B cell (primary cell): ENCODE results near the gene NEU2.

Experiments used
- EZH2 ChIP-seq: IDR thresholded peaks from 2 replicates; pipeline ENCODE4 v1.6.1; 2012; ENCODE audit warnings: borderline replicate concordance, low read depth, mild to moderate bottlenecking, moderate library complexity, low read length; ENCODE audit not compliant: insufficient read depth, poor library complexity, severe bottlenecking
- TF ChIP-seq, protein P1 (sequence below): fragments of 200-600 bp; IDR thresholded peaks from one replicate; pipeline ENCODE4 v1.8.0; 2022; ENCODE audit warnings: antibody characterized with exemption, mild to moderate bottlenecking

DNA sequence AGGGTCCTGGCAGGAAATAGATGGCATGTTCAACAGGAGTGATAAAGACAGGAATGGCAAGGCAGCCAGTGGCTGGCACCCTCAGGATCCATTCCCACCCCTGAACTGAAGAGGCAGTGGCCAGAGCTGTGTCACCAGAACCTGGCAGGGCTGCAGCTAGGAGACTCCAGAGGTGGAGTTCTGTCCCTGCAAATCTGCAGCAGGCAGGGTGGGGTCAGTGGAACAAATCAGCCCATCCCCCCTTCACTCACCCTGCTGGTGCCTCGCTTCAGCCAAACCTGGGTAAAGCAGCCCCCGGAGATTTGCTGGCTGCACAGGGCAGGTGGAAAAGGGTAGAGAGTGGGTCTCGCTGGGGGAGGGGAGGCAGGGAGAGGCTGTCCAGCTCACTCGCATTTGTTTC lies 40.4 kb downstream of the NEU2 start:
- TF ChIP-seq, protein P1, sequence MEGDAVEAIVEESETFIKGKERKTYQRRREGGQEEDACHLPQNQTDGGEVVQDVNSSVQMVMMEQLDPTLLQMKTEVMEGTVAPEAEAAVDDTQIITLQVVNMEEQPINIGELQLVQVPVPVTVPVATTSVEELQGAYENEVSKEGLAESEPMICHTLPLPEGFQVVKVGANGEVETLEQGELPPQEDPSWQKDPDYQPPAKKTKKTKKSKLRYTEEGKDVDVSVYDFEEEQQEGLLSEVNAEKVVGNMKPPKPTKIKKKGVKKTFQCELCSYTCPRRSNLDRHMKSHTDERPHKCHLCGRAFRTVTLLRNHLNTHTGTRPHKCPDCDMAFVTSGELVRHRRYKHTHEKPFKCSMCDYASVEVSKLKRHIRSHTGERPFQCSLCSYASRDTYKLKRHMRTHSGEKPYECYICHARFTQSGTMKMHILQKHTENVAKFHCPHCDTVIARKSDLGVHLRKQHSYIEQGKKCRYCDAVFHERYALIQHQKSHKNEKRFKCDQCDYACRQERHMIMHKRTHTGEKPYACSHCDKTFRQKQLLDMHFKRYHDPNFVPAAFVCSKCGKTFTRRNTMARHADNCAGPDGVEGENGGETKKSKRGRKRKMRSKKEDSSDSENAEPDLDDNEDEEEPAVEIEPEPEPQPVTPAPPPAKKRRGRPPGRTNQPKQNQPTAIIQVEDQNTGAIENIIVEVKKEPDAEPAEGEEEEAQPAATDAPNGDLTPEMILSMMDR = no peak
- TF ChIP-seq EZH2 = no peak
